ENCODE measurements around the gene FAM98B.

The FAM98B gene

DNA sequence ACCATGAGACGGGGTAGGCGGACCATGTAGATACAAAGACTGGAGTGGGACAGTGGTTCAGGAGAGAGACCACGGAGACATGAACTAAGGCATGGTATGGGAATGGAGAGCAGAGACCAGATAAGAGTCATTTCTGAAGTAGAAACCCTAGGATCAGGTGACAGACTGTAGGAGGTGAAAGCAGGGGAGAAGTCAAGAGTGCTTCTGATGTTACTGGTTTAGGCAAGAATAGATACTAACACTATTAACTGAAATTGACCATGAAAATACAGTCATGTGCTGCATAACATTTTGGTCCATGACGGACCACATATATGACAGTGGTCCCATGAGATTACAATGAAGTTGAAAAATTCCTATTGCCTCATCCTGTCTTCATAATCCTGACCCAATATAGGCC lies 69.0 kb downstream of the FAM98B start:
- TF ChIP-seq EZH2 (optimal IDR thresholded peaks at IDR 0.05; ENCODE audit: low read depth, low read length) (no peak), EZH2phosphoT487 (IDR thresholded peaks at IDR 0.05; ENCODE audit: low read length) (no peak)
- TF ChIP-seq, protein P1, sequence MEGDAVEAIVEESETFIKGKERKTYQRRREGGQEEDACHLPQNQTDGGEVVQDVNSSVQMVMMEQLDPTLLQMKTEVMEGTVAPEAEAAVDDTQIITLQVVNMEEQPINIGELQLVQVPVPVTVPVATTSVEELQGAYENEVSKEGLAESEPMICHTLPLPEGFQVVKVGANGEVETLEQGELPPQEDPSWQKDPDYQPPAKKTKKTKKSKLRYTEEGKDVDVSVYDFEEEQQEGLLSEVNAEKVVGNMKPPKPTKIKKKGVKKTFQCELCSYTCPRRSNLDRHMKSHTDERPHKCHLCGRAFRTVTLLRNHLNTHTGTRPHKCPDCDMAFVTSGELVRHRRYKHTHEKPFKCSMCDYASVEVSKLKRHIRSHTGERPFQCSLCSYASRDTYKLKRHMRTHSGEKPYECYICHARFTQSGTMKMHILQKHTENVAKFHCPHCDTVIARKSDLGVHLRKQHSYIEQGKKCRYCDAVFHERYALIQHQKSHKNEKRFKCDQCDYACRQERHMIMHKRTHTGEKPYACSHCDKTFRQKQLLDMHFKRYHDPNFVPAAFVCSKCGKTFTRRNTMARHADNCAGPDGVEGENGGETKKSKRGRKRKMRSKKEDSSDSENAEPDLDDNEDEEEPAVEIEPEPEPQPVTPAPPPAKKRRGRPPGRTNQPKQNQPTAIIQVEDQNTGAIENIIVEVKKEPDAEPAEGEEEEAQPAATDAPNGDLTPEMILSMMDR (IDR thresholded peaks at IDR 0.05; ENCODE audit: low read length): no peak
- H3K9me3 ChIP-seq (replicated peaks; ENCODE audit: insufficient read depth, low read length): no peaks in the 10 kb centered on the region
- no peaks in the 10 kb centered on the region for H3K27me3 ChIP-seq (replicated peaks; ENCODE audit: insufficient read depth, low read length)
- H4K20me1 ChIP-seq (ENCODE audit: insufficient read depth, low read length): no peaks in the 10 kb centered on the region
- H3F3A ChIP-seq (ENCODE audit: insufficient read depth, low read length): no peaks in the 10 kb centered on the region
- H3K9ac ChIP-seq (ENCODE audit: low read length): no peak overlapping the region
- no peak overlapping the region for H2AFZ ChIP-seq (ENCODE audit: low read length)
- H3K4me1 ChIP-seq (ENCODE audit: low read length): no peaks in the 10 kb centered on the region
- no peak for DNase-seq
- no peak overlapping the region for H3K4me3 ChIP-seq (ENCODE audit: low read length)
- H3K4me2 ChIP-seq (ENCODE audit: low read depth, low read length): no peak overlapping the region
- no peaks in the 10 kb centered on the region for H3K79me2 ChIP-seq (ENCODE audit: low read length)
- no peaks in the 10 kb centered on the region for H3K36me3 ChIP-seq (replicated peaks; ENCODE audit: insufficient read depth, low read length)
- H3K9me2 ChIP-seq (replicated peaks; ENCODE audit: insufficient read depth, low read length): no peaks in the 10 kb centered on the region
- no peak overlapping the region for H3K27ac ChIP-seq (ENCODE audit: low read length)

DNA sequence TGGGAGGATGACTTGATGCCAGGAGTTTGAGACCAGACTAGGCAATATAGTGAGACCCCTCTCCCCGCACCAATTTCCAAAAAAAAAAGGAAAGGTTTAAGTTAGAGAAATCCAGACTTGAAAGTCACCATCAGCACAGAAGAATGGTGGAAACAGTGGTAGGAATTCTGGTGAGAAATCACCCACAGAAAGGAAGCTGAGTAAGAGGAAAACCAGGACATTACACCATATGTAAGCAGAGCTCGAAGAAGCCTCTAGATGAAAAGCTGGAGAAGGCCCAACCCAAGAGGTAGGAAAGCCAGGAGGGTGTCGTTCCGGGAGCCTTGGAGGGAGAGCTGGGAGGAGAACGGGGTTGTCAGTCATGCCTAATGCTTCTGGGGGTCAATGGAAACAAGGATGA lies 70.2 kb downstream of the FAM98B start:
- no peaks in the 10 kb centered on the region for H3K79me2 ChIP-seq (ENCODE audit: low read length)
- no peaks in the 10 kb centered on the region for H3K27me3 ChIP-seq (replicated peaks; ENCODE audit: insufficient read depth, low read length)
- no peak overlapping the region for H2AFZ ChIP-seq (ENCODE audit: low read length)
- H4K20me1 ChIP-seq (ENCODE audit: insufficient read depth, low read length): no peaks in the 10 kb centered on the region
- no peak overlapping the region for H3K4me3 ChIP-seq (ENCODE audit: low read length)
- no peaks in the 10 kb centered on the region for H3K9me2 ChIP-seq (replicated peaks; ENCODE audit: insufficient read depth, low read length)
- H3K36me3 ChIP-seq (replicated peaks; ENCODE audit: insufficient read depth, low read length): no peaks in the 10 kb centered on the region
- H3K27ac ChIP-seq (ENCODE audit: low read length): no peak overlapping the region
- H3K4me2 ChIP-seq (ENCODE audit: low read depth, low read length): no peak overlapping the region
- no peaks in the 10 kb centered on the region for H3K9me3 ChIP-seq (replicated peaks; ENCODE audit: insufficient read depth, low read length)
- no peak overlapping the region for H3K9ac ChIP-seq (ENCODE audit: low read length)
- TF ChIP-seq, protein P1 (IDR thresholded peaks at IDR 0.05; ENCODE audit: low read length): no peak
- TF ChIP-seq EZH2 (optimal IDR thresholded peaks at IDR 0.05; ENCODE audit: low read depth, low read length): no peak
- no peak for TF ChIP-seq EZH2phosphoT487 (IDR thresholded peaks at IDR 0.05; ENCODE audit: low read length)
- no peak for DNase-seq
- no peaks in the 10 kb centered on the region for H3F3A ChIP-seq (ENCODE audit: insufficient read depth, low read length)
- H3K4me1 ChIP-seq (ENCODE audit: low read length): no peaks in the 10 kb centered on the region

DNA sequence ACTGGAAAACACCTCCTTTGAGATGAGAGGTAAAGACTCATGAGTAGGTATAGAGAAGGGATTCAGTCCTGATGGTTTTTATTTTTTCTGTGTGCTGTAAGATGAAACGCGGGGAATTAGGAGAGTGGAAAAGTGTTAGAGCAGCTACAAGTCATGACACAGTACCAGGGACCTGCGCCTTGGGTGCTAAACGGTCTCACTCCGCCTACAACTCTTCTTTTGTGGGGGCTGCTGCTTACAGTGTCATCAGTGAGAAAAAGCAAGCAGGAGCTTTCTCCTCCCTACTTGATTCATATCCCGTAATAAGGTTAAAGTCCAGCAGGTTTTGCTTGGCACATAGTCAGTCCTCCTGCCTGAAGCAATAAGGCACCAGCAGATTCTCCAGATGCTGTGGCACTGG lies 71.6 kb downstream of the FAM98B start:
- TF ChIP-seq EZH2 (optimal IDR thresholded peaks at IDR 0.05; ENCODE audit: low read depth, low read length) (no peak), EZH2phosphoT487 (IDR thresholded peaks at IDR 0.05; ENCODE audit: low read length) (no peak)
- H3K9me2 ChIP-seq (replicated peaks; ENCODE audit: insufficient read depth, low read length): no peaks in the 10 kb centered on the region
- no peak overlapping the region for H3K4me2 ChIP-seq (ENCODE audit: low read depth, low read length)
- H3K27me3 ChIP-seq (replicated peaks; ENCODE audit: insufficient read depth, low read length): no peaks in the 10 kb centered on the region
- no peak overlapping the region for H3K9ac ChIP-seq (ENCODE audit: low read length)
- H3K4me3 ChIP-seq (ENCODE audit: low read length): no peak overlapping the region
- no peaks in the 10 kb centered on the region for H3K4me1 ChIP-seq (ENCODE audit: low read length)
- H4K20me1 ChIP-seq (ENCODE audit: insufficient read depth, low read length): no peaks in the 10 kb centered on the region
- DNase-seq: no peak
- H3K36me3 ChIP-seq (replicated peaks; ENCODE audit: insufficient read depth, low read length): no peaks in the 10 kb centered on the region
- no peaks in the 10 kb centered on the region for H3K79me2 ChIP-seq (ENCODE audit: low read length)
- no peak overlapping the region for H2AFZ ChIP-seq (ENCODE audit: low read length)
- H3K9me3 ChIP-seq (replicated peaks; ENCODE audit: insufficient read depth, low read length): no peaks in the 10 kb centered on the region
- H3K27ac ChIP-seq (ENCODE audit: low read length): no peak overlapping the region
- H3F3A ChIP-seq (ENCODE audit: insufficient read depth, low read length): no peaks in the 10 kb centered on the region

DNA sequence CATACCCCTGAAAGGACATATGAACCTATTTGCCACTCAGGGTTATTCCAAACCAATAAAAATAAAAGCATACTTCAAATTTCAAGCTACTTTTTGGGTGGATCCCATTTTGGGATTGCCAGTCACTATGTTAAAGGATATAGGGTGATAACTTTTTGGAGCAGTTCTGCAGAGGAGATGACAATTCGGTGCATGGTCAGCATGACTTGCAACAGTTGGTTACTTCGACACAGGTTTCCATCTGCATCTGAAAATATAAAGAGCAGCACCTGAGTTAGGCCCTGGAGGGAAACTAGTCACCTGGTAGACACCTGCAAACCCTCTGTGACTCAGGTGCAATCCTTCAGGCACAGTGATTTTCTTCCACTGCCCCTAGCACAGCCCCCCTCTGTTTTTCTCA lies 72.2 kb downstream of the FAM98B start:
- DNase-seq: no peak
- H3K79me2 ChIP-seq (ENCODE audit: low read length): no peaks in the 10 kb centered on the region
- H3K27ac ChIP-seq (ENCODE audit: low read length): no peak overlapping the region
- no peaks in the 10 kb centered on the region for H3K27me3 ChIP-seq (replicated peaks; ENCODE audit: insufficient read depth, low read length)
- no peaks in the 10 kb centered on the region for H3K9me3 ChIP-seq (replicated peaks; ENCODE audit: insufficient read depth, low read length)
- H3F3A ChIP-seq (ENCODE audit: insufficient read depth, low read length): no peaks in the 10 kb centered on the region
- H3K36me3 ChIP-seq (replicated peaks; ENCODE audit: insufficient read depth, low read length): no peaks in the 10 kb centered on the region
- no peaks in the 10 kb centered on the region for H4K20me1 ChIP-seq (ENCODE audit: insufficient read depth, low read length)
- H2AFZ ChIP-seq (ENCODE audit: low read length): no peak overlapping the region
- no peak overlapping the region for H3K9ac ChIP-seq (ENCODE audit: low read length)
- no peak for TF ChIP-seq EZH2 (optimal IDR thresholded peaks at IDR 0.05; ENCODE audit: low read depth, low read length)
- no peak for TF ChIP-seq EZH2phosphoT487 (IDR thresholded peaks at IDR 0.05; ENCODE audit: low read length)
- TF ChIP-seq, protein P1 (IDR thresholded peaks at IDR 0.05; ENCODE audit: low read length): no peak
- H3K4me3 ChIP-seq (ENCODE audit: low read length): no peak overlapping the region
- no peaks in the 10 kb centered on the region for H3K4me1 ChIP-seq (ENCODE audit: low read length)
- H3K4me2 ChIP-seq (ENCODE audit: low read depth, low read length): no peak overlapping the region
- no peaks in the 10 kb centered on the region for H3K9me2 ChIP-seq (replicated peaks; ENCODE audit: insufficient read depth, low read length)

Data from MM.1S (cell line).